ENCODE measurements around the gene TRPV6. TPM values are rescaled to one million over a fixed set of nuclear protein-coding genes. Genes with fewer than 3 reads are reported as not detected.

TRPV6 gene
- total RNA-seq, 2 donors from 2014 or later, result 0.09 TPM; not detected in 1

Other genes with a start within 250 kb of the TRPV6 start
- gene PRSS1, start 136.3 kb downstream of the TRPV6 start, total RNA-seq, result not detected
- gene PRSS2, start 114.8 kb downstream of the TRPV6 start, total RNA-seq, result under 1 TPM in 1 of 2 donors, not detected in 1; 0.82 TPM
- gene EPHB6, start 30.7 kb downstream of the TRPV6 start, total RNA-seq, result 10 to 100 TPM; 16.0 to 32.8 TPM
- not detected for gene TRPV5, start 48.0 kb upstream of the TRPV6 start, total RNA-seq
- gene LLCFC1, start 53.7 kb upstream of the TRPV6 start, total RNA-seq, result not detected
- gene KEL, start 76.6 kb upstream of the TRPV6 start, total RNA-seq, result 1 to 10 TPM in 1 of 2 donors, under 1 TPM in 1; 0.60 to 2.8 TPM
- gene OR9A2, start 141.4 kb upstream of the TRPV6 start, total RNA-seq, result under 1 TPM in 1 of 2 donors, not detected in 1; 0.66 TPM
- gene OR6V1, start 166.6 kb upstream of the TRPV6 start, total RNA-seq, result not detected
- gene PIP, start 246.3 kb upstream of the TRPV6 start, total RNA-seq, result not detected

Measured in activated naive CD4-positive, alpha-beta T cell treated with anti-CD3 and anti-CD28 coated beads, Interleukin-2, amount 50 U/mL, for 72 hours (primary cell).